Measurements from ENCODE around the gene CHCHD3. TPM values are rescaled to one million over a fixed set of nuclear protein-coding genes. Genes with fewer than 3 reads are reported as not detected.

Gene CHCHD3
- total RNA-seq, 2 experiments from 2014 or later: 21.6 to 21.7 TPM

DNA sequence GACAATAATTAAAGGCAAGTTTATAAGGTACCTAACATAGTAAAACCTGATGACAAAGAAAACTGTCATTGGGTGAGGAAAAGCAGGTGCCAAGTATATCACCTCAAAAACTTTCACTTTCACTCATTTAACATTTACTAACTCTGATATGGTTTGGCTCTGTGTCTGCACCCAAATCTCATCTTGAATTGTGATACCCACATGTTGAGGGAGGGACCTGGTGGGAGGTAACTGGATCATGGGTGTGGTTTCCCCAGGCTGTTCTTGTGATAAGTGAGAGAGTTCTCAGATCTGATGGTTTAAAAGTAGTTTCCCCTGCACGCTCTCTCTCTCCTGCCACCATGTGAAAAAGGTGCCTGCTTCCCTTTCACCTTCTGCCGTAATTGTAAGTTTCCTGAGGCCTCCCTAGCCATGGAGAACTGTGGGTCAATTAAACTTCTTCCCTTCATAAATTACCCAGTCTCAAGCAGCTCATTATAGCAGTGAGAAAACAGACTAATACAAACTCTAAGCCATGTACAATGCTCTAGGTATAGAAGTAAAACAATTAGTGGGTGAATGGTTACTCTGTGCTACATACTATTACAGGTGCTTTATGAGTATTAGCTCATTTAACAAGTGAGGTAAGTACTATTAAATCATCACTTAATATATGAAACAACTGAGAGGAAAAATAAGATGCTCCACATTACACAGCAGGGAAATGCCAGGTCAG lies 199.0 kb downstream of the CHCHD3 start:
- POLR2A ChIA-PET: no interaction called here
- no peak overlapping the region for H3K4me3 ChIP-seq (ENCODE audit: low read length)
- ATAC-seq (ENCODE audit: poor library complexity) (peak; percentile 44), DNase-seq (peak in 4 of 14 experiments; percentile 3 to 62 (median 14))
- no peak overlapping the region for H3K27ac ChIP-seq (ENCODE audit: low read depth in 1 of 2, low read length in 2 of 2)
- H3K4me1 ChIP-seq (ENCODE audit: insufficient read depth, low read length): peaks cover 3% of the 10 kb centered on the region
- CTCF ChIA-PET: no interaction called here
- peaks cover 8% of the 10 kb centered on the region for H3K36me3 ChIP-seq (ENCODE audit: insufficient read depth, low read length)
- no peaks in the 10 kb centered on the region for H3K27me3 ChIP-seq (ENCODE audit: control insufficient read depth in 1 of 2, insufficient read depth in 2 of 2, low read length in 2 of 2)
- Mint-ChIP-seq H3K36me3 (ENCODE audit: low read depth) (peaks cover 8% of the 10 kb centered on the region), H3K9me3 (no peaks in the 10 kb centered on the region), H3K4me1 (ENCODE audit: low read depth) (peaks cover 30% of the 10 kb centered on the region), H3K27ac (peak overlapping the region; percentile 19), H3K27me3 (no peaks in the 10 kb centered on the region), H3K4me3 (peak overlapping the region; percentile 8)
- TF ChIP-seq CTCF (IDR thresholded peaks at IDR 0.05): no peak
- intact Hi-C loops (cut with DNase I, micrococcal nuclease): no loop called here
- no peaks in the 10 kb centered on the region for H3K9me3 ChIP-seq (ENCODE audit: control insufficient read depth in 1 of 2, insufficient read depth in 1 of 2, low read length in 2 of 2)

GRCh38 chr7:132881317-132881716 lies 200.6 kb downstream of the CHCHD3 start:
- H3K9me3 ChIP-seq (ENCODE audit: control insufficient read depth in 1 of 2, insufficient read depth in 1 of 2, low read length in 2 of 2): no peaks in the 10 kb centered on the region
- no peak overlapping the region for H3K4me3 Mint-ChIP-seq
- DNase-seq (no peak), ATAC-seq (ENCODE audit: poor library complexity) (no peak)
- POLR2A ChIA-PET: no interaction called here
- peaks cover 8% of the 10 kb centered on the region for H3K36me3 ChIP-seq (ENCODE audit: insufficient read depth, low read length)
- no peak overlapping the region for H3K27ac ChIP-seq (ENCODE audit: low read depth in 1 of 2, low read length in 2 of 2)
- no peak overlapping the region for H3K4me3 ChIP-seq (ENCODE audit: low read length)
- peaks cover 3% of the 10 kb centered on the region for H3K4me1 ChIP-seq (ENCODE audit: insufficient read depth, low read length)
- no peaks in the 10 kb centered on the region for H3K27me3 Mint-ChIP-seq
- no peaks in the 10 kb centered on the region for H3K9me3 Mint-ChIP-seq
- peaks cover 12% of the 10 kb centered on the region for H3K36me3 Mint-ChIP-seq (ENCODE audit: low read depth)
- no peak for TF ChIP-seq CTCF (IDR thresholded peaks at IDR 0.05)
- peaks cover 30% of the 10 kb centered on the region for H3K4me1 Mint-ChIP-seq (ENCODE audit: low read depth)
- CTCF ChIA-PET: no interaction called here
- H3K27ac Mint-ChIP-seq: no peak overlapping the region
- intact Hi-C loops (cut with DNase I, micrococcal nuclease): no loop called here
- no peaks in the 10 kb centered on the region for H3K27me3 ChIP-seq (ENCODE audit: control insufficient read depth in 1 of 2, insufficient read depth in 2 of 2, low read length in 2 of 2)

- ATAC-seq (ENCODE audit: poor library complexity) (no peak), DNase-seq (no peak)
- Histone ChIP-seq H3K4me1 (ENCODE audit: insufficient read depth, low read length) (peaks cover 3% of the 10 kb centered on the region), H3K9me3 (ENCODE audit: control insufficient read depth in 1 of 2, insufficient read depth in 1 of 2, low read length in 2 of 2) (no peaks in the 10 kb centered on the region), H3K36me3 (ENCODE audit: insufficient read depth, low read length) (no peaks in the 10 kb centered on the region), H3K27me3 (ENCODE audit: control insufficient read depth in 1 of 2, insufficient read depth in 2 of 2, low read length in 2 of 2) (no peaks in the 10 kb centered on the region), H3K4me3 (ENCODE audit: low read length) (no peak overlapping the region), H3K27ac (ENCODE audit: low read depth in 1 of 2, low read length in 2 of 2) (no peak overlapping the region)
- H3K27ac Mint-ChIP-seq: no peak overlapping the region
- ChIA-PET CTCF (no interaction called here), POLR2A (no interaction called here)
- H3K4me1 Mint-ChIP-seq (ENCODE audit: low read depth): peaks cover 27% of the 10 kb centered on the region
- H3K27me3 Mint-ChIP-seq: no peaks in the 10 kb centered on the region
- intact Hi-C loops (cut with DNase I, micrococcal nuclease): no loop called here
- TF ChIP-seq CTCF (IDR thresholded peaks at IDR 0.05): no peak
- no peaks in the 10 kb centered on the region for H3K9me3 Mint-ChIP-seq
- H3K4me3 Mint-ChIP-seq: no peak overlapping the region
- peaks cover 8% of the 10 kb centered on the region for H3K36me3 Mint-ChIP-seq (ENCODE audit: low read depth)
Measured at GRCh38 chr7:132879579-132879978, 202.3 kb downstream of the CHCHD3 start.
